Measurements from ENCODE around the gene RALGAPA2.

- TF ChIP-seq CTCF (IDR thresholded peaks at IDR 0.05; ENCODE audit: low read depth, low read length) (no peak), POLR2A (IDR thresholded peaks at IDR 0.05; ENCODE audit: extremely low read depth, insufficient read length) (no peak), MAX (IDR thresholded peaks at IDR 0.05; ENCODE audit: low read depth, low read length) (no peak), MYC (IDR thresholded peaks at IDR 0.05; ENCODE audit: low read depth, low read length) (no peak)
These were observed 190.7 kb downstream of the RALGAPA2 start for GRCh38 chr20:20521736-20522135.
